OCI-LY1 (cell line): Measurements from ENCODE around the gene OLFM3.
A peak's percentile ranks its signal among the peaks of the same experiment; 100 is the strongest.

Source experiments
- H2AFZ ChIP-seq: fragments of 200-600 bp; sonication (generic), shearing (Covaris generic); 2 replicates; pipeline ENCODE4 v1.6.0; 2014; ENCODE audit warnings: antibody characterized with exemption, mild to moderate bottlenecking, low read length
- H3F3A ChIP-seq: fragments of 200-600 bp; sonication (generic), shearing (Covaris generic); 2 replicates; pipeline ENCODE4 v1.6.0; 2014; ENCODE audit warnings: mild to moderate bottlenecking, antibody characterized with exemption, low read length, moderate library complexity; ENCODE audit not compliant: insufficient read depth
- H3K27ac ChIP-seq: fragments of 200-600 bp; sonication (generic); 2 replicates; pipeline ENCODE4 v1.5.1; 2014; ENCODE audit warnings: low read length, mixed run types, mild to moderate bottlenecking, low read depth; ENCODE audit not compliant: poor library complexity, severe bottlenecking
- H3K27me3 ChIP-seq: fragments of 200-600 bp; sonication (generic); 2 replicates; pipeline ENCODE4 v1.6.0; 2014; ENCODE audit warnings: antibody characterized with exemption, mild to moderate bottlenecking, low read length, moderate library complexity; ENCODE audit not compliant: insufficient read depth
- H3K36me3 ChIP-seq: fragments of 200-600 bp; sonication (generic); 2 replicates; pipeline ENCODE4 v1.6.1; 2014; ENCODE audit warnings: mild to moderate bottlenecking, antibody characterized with exemption, low read length, moderate library complexity, mixed read lengths; ENCODE audit not compliant: insufficient read depth
- H3K4me1 ChIP-seq: fragments of 200-600 bp; sonication (generic); 2 replicates; pipeline ENCODE4 v1.5.1; 2014; ENCODE audit warnings: mild to moderate bottlenecking, low read length, moderate library complexity; ENCODE audit not compliant: insufficient read depth, severe bottlenecking
- H3K4me2 ChIP-seq: fragments of 200-600 bp; sonication (generic), shearing (Covaris generic); 2 replicates; pipeline ENCODE4 v1.6.1; 2014; ENCODE audit warnings: low read length
- H3K4me3 ChIP-seq: fragments of 200-600 bp; sonication (generic); 2 replicates; pipeline ENCODE4 v1.5.1; 2014; ENCODE audit warnings: low read length, low read depth, mild to moderate bottlenecking, mixed read lengths; ENCODE audit not compliant: poor library complexity, severe bottlenecking
- H3K79me2 ChIP-seq: fragments of 200-600 bp; shearing (Covaris generic); 2 replicates; pipeline ENCODE4 v1.6.1; 2016; ENCODE audit warnings: mixed run types, low read length, mixed read lengths; ENCODE audit not compliant: insufficient read depth
- H3K9ac ChIP-seq: fragments of 200-600 bp; sonication (generic), shearing (Covaris generic); 2 replicates; pipeline ENCODE4 v1.6.1; 2014; ENCODE audit warnings: mild to moderate bottlenecking, low read length, mixed read lengths
- H3K9me2 ChIP-seq: fragments of 200-600 bp; sonication (generic), shearing (Covaris generic); 2 replicates; pipeline ENCODE4 v1.6.1; 2014; ENCODE audit warnings: low read depth, mild to moderate bottlenecking, low read length, mixed read lengths
- H3K9me3 ChIP-seq: fragments of 200-600 bp; shearing (Covaris generic); 2 replicates; pipeline ENCODE4 v1.6.1; 2014; ENCODE audit warnings: low read length, mixed read lengths
- H4K20me1 ChIP-seq: fragments of 200-600 bp; sonication (generic), shearing (Covaris generic); 2 replicates; pipeline ENCODE4 v1.6.0; 2016; ENCODE audit warnings: mild to moderate bottlenecking, low read length; ENCODE audit not compliant: insufficient read depth
- CTCF ChIP-seq: fragments of 200-600 bp; sonication (generic), shearing (Covaris generic); IDR thresholded peaks from 2 replicates; pipeline ENCODE4 v1.5.1; 2017; ENCODE audit warnings: mild to moderate bottlenecking, antibody characterized with exemption, low read length, moderate library complexity, mixed read lengths
- EZH2 ChIP-seq: fragments of 200-600 bp; sonication (generic), shearing (Covaris generic); IDR thresholded peaks from 2 replicates; pipeline ENCODE4 v1.8.0; 2017; ENCODE audit warnings: borderline replicate concordance, mixed run types, mild to moderate bottlenecking, antibody characterized with exemption, low read length, moderate library complexity, mixed read lengths

The OLFM3 gene

GRCh38 chr1:101820071-101820470, 176.7 kb downstream of the OLFM3 start:
- Histone ChIP-seq H3K36me3 (no peaks in the 10 kb centered on the region), H3K4me2 (no peak overlapping the region), H3F3A (no peaks in the 10 kb centered on the region)

GRCh38 chr1:101816262-101816661, 180.5 kb downstream of the OLFM3 start:
- no peaks in the 10 kb centered on the region for H3K9me3 ChIP-seq
- H3F3A ChIP-seq: no peaks in the 10 kb centered on the region
- TF ChIP-seq CTCF (no peak), EZH2 (no peak)
- H2AFZ ChIP-seq: no peak overlapping the region
- no peaks in the 10 kb centered on the region for H3K4me1 ChIP-seq
- no peak overlapping the region for H3K4me2 ChIP-seq
- H3K27ac ChIP-seq: no peak overlapping the region
- H3K9ac ChIP-seq: no peak overlapping the region
- no peaks in the 10 kb centered on the region for H3K36me3 ChIP-seq
- H3K4me3 ChIP-seq: no peak overlapping the region
- no peaks in the 10 kb centered on the region for H3K27me3 ChIP-seq
- H4K20me1 ChIP-seq: no peaks in the 10 kb centered on the region
- H3K9me2 ChIP-seq: no peaks in the 10 kb centered on the region
- no peaks in the 10 kb centered on the region for H3K79me2 ChIP-seq

More at GRCh38 chr1:101820071-101820470, 176.7 kb downstream of the OLFM3 start:
- TF ChIP-seq CTCF (peak; percentile 47; the same call in 1 of the 2 replicates), EZH2 (no peak)
- Histone ChIP-seq H3K4me3 (no peak overlapping the region), H2AFZ (no peak overlapping the region), H3K27ac (no peak overlapping the region), H3K9ac (no peak overlapping the region), H3K79me2 (no peaks in the 10 kb centered on the region), H4K20me1 (no peaks in the 10 kb centered on the region), H3K4me1 (no peaks in the 10 kb centered on the region), H3K9me2 (no peaks in the 10 kb centered on the region), H3K27me3 (no peaks in the 10 kb centered on the region), H3K9me3 (no peaks in the 10 kb centered on the region)

- H3K79me2 ChIP-seq: no peaks in the 10 kb centered on the region
- H3K4me1 ChIP-seq: no peaks in the 10 kb centered on the region
- no peaks in the 10 kb centered on the region for H3F3A ChIP-seq
- H3K9ac ChIP-seq: no peak overlapping the region
- no peaks in the 10 kb centered on the region for H4K20me1 ChIP-seq
- H3K9me3 ChIP-seq: no peaks in the 10 kb centered on the region
- H3K4me3 ChIP-seq: no peak overlapping the region
- no peaks in the 10 kb centered on the region for H3K27me3 ChIP-seq
- H3K36me3 ChIP-seq: no peaks in the 10 kb centered on the region
- no peaks in the 10 kb centered on the region for H3K9me2 ChIP-seq
- no peak overlapping the region for H3K27ac ChIP-seq
- no peak overlapping the region for H2AFZ ChIP-seq
- TF ChIP-seq EZH2 (no peak), CTCF (no peak)
- H3K4me2 ChIP-seq: no peak overlapping the region
Measured at GRCh38 chr1:101798417-101798816, 198.3 kb downstream of the OLFM3 start.
